ENCODE results near the gene LIPE. TPM values are rescaled to one million over a fixed set of nuclear protein-coding genes. Genes with fewer than 3 reads are reported as not detected.
"Not testable (repeated sequence)": the region's sequence is repeated elsewhere in the genome, so short reads cannot be mapped to it uniquely, and the experiment has no call there.

LIPE gene
- total RNA-seq, 1 donor from 2014 or later = 8.4 TPM

- Mint-ChIP-seq H3K9me3 (ENCODE audit: unreplicated experiment) (no peaks in the 10 kb centered on the region), H3K27me3 (ENCODE audit: unreplicated experiment) (no peaks in the 10 kb centered on the region), H3K36me3 (ENCODE audit: unreplicated experiment) (no peaks in the 10 kb centered on the region), H3K27ac (ENCODE audit: unreplicated experiment) (peak overlapping the region; percentile 33), H3K4me3 (ENCODE audit: unreplicated experiment) (no peak overlapping the region), H3K4me1 (ENCODE audit: unreplicated experiment) (peaks cover 29% of the 10 kb centered on the region)
- no peak for TF ChIP-seq CTCF (IDR thresholded peaks at IDR 0.05)
- no peak for DNase-seq (ENCODE audit: extremely low spot score, unreplicated experiment)
These were observed 39.5 kb upstream of the LIPE start for GRCh38 chr19:42466521-42467182.

GRCh38 chr19:42465827-42466280 lies 38.7 kb upstream of the LIPE start:
- no peak for TF ChIP-seq CTCF (IDR thresholded peaks at IDR 0.05)
- Mint-ChIP-seq H3K36me3 (ENCODE audit: unreplicated experiment) (no peaks in the 10 kb centered on the region), H3K9me3 (ENCODE audit: unreplicated experiment) (no peaks in the 10 kb centered on the region), H3K27ac (ENCODE audit: unreplicated experiment) (no peak overlapping the region), H3K4me1 (ENCODE audit: unreplicated experiment) (peaks cover 29% of the 10 kb centered on the region), H3K4me3 (ENCODE audit: unreplicated experiment) (no peak overlapping the region), H3K27me3 (ENCODE audit: unreplicated experiment) (no peaks in the 10 kb centered on the region)
- DNase-seq (ENCODE audit: extremely low spot score, unreplicated experiment) = no peak

- Mint-ChIP-seq H3K9me3 (ENCODE audit: unreplicated experiment) (no peaks in the 10 kb centered on the region), H3K27ac (ENCODE audit: unreplicated experiment) (no peak overlapping the region), H3K4me1 (ENCODE audit: unreplicated experiment) (peaks cover 11% of the 10 kb centered on the region), H3K4me3 (ENCODE audit: unreplicated experiment) (no peak overlapping the region), H3K27me3 (ENCODE audit: unreplicated experiment) (peaks cover 3% of the 10 kb centered on the region), H3K36me3 (ENCODE audit: unreplicated experiment) (no peaks in the 10 kb centered on the region)
- DNase-seq (ENCODE audit: extremely low spot score, unreplicated experiment) = no peak
- TF ChIP-seq CTCF (IDR thresholded peaks at IDR 0.05) = no peak
These were observed 34.6 kb upstream of the LIPE start for GRCh38 chr19:42461700-42462324.

GRCh38 chr19:42461231-42461630 lies 34.0 kb upstream of the LIPE start:
- H3K36me3 Mint-ChIP-seq (ENCODE audit: unreplicated experiment); H3K4me3 Mint-ChIP-seq (ENCODE audit: unreplicated experiment); H3K27ac Mint-ChIP-seq (ENCODE audit: unreplicated experiment); H3K9me3 Mint-ChIP-seq (ENCODE audit: unreplicated experiment); DNase-seq (ENCODE audit: extremely low spot score, unreplicated experiment); H3K4me1 Mint-ChIP-seq (ENCODE audit: unreplicated experiment); H3K27me3 Mint-ChIP-seq (ENCODE audit: unreplicated experiment): not testable (repeated sequence)

- no peak for TF ChIP-seq CTCF (IDR thresholded peaks at IDR 0.05)
- Mint-ChIP-seq H3K27me3 (ENCODE audit: unreplicated experiment) (peaks cover 8% of the 10 kb centered on the region), H3K9me3 (ENCODE audit: unreplicated experiment) (no peaks in the 10 kb centered on the region), H3K36me3 (ENCODE audit: unreplicated experiment) (no peaks in the 10 kb centered on the region), H3K4me1 (ENCODE audit: unreplicated experiment) (no peaks in the 10 kb centered on the region), H3K27ac (ENCODE audit: unreplicated experiment) (no peak overlapping the region), H3K4me3 (ENCODE audit: unreplicated experiment) (no peak overlapping the region)
- DNase-seq (ENCODE audit: extremely low spot score, unreplicated experiment) = no peak
These were observed 32.7 kb upstream of the LIPE start for GRCh38 chr19:42459926-42460325.

All from osteocyte (in vitro differentiated cells).